ENCODE results near the gene MACF1. TPM values are rescaled to one million over a fixed set of nuclear protein-coding genes. Genes with fewer than 3 reads are reported as not detected.

The MACF1 gene
- total and polyA plus RNA-seq, 2 of the 13 experiments (the other 11 are each of a cell fraction or from before 2014, with no cell fraction given): 36.7 to 65.4 TPM

DNA sequence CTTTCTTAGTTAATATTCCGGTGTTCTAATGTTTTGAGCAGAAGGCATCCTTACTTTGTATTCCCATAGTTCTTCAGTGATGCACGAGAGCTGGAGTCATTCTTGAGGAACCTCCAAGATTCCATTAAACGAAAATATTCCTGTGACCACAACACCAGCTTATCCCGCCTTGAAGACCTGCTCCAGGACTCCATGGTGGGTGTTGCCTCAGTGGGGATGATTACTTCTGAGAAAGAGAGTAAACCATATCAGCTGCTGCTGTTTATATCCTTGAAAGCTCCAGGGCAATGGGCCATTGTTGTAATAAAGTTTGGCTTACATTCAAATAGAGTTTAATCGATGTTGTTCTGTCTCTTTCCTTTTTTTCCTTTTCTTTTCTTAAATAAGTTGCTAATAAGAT lies 93.1 kb downstream of the MACF1 start (continued):
- TF ChIP-seq, protein P1, sequence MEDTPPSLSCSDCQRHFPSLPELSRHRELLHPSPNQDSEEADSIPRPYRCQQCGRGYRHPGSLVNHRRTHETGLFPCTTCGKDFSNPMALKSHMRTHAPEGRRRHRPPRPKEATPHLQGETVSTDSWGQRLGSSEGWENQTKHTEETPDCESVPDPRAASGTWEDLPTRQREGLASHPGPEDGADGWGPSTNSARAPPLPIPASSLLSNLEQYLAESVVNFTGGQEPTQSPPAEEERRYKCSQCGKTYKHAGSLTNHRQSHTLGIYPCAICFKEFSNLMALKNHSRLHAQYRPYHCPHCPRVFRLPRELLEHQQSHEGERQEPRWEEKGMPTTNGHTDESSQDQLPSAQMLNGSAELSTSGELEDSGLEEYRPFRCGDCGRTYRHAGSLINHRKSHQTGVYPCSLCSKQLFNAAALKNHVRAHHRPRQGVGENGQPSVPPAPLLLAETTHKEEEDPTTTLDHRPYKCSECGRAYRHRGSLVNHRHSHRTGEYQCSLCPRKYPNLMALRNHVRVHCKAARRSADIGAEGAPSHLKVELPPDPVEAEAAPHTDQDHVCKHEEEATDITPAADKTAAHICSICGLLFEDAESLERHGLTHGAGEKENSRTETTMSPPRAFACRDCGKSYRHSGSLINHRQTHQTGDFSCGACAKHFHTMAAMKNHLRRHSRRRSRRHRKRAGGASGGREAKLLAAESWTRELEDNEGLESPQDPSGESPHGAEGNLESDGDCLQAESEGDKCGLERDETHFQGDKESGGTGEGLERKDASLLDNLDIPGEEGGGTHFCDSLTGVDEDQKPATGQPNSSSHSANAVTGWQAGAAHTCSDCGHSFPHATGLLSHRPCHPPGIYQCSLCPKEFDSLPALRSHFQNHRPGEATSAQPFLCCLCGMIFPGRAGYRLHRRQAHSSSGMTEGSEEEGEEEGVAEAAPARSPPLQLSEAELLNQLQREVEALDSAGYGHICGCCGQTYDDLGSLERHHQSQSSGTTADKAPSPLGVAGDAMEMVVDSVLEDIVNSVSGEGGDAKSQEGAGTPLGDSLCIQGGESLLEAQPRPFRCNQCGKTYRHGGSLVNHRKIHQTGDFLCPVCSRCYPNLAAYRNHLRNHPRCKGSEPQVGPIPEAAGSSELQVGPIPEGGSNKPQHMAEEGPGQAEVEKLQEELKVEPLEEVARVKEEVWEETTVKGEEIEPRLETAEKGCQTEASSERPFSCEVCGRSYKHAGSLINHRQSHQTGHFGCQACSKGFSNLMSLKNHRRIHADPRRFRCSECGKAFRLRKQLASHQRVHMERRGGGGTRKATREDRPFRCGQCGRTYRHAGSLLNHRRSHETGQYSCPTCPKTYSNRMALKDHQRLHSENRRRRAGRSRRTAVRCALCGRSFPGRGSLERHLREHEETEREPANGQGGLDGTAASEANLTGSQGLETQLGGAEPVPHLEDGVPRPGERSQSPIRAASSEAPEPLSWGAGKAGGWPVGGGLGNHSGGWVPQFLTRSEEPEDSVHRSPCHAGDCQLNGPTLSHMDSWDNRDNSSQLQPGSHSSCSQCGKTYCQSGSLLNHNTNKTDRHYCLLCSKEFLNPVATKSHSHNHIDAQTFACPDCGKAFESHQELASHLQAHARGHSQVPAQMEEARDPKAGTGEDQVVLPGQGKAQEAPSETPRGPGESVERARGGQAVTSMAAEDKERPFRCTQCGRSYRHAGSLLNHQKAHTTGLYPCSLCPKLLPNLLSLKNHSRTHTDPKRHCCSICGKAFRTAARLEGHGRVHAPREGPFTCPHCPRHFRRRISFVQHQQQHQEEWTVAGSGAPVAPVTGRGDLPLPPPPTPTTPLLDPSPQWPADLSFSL (CRISPR knock-in tag; IDR thresholded peaks at IDR 0.05): no peak
- TF ChIP-seq, protein P2, sequence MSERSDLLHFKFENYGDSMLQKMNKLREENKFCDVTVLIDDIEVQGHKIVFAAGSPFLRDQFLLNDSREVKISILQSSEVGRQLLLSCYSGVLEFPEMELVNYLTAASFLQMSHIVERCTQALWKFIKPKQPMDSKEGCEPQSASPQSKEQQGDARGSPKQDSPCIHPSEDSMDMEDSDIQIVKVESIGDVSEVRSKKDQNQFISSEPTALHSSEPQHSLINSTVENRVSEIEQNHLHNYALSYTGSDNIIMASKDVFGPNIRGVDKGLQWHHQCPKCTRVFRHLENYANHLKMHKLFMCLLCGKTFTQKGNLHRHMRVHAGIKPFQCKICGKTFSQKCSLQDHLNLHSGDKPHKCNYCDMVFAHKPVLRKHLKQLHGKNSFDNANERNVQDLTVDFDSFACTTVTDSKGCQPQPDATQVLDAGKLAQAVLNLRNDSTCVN (CRISPR knock-in tag; IDR thresholded peaks at IDR 0.05; ENCODE audit: borderline replicate concordance): no peak
- TF ChIP-seq TFDP2 (CRISPR knock-in tag; IDR thresholded peaks at IDR 0.05): no peak
- no peak for TF ChIP-seq ATF7-NPFF (CRISPR knock-in tag; IDR thresholded peaks at IDR 0.05; ENCODE audit: low read depth)
- no peak for TF ChIP-seq NAIF1 (CRISPR knock-in tag; IDR thresholded peaks at IDR 0.05; ENCODE audit: borderline replicate concordance)
- TF ChIP-seq SSRP1 (CRISPR knock-in tag; IDR thresholded peaks at IDR 0.05): no peak

Data from HepG2 (cell line).